H1 (cell line): ENCODE results near the gene HSPA4. TPM values are rescaled to one million over a fixed set of nuclear protein-coding genes. Genes with fewer than 3 reads are reported as not detected.

Experiments
- CTCF ChIA-PET: fragments of 300-600 bp; sonication (Branson Sonifier 250); formaldehyde crosslinking; loops from one replicate; lab custom pipeline; 2021; ENCODE audit not compliant: partially characterized antibody; lab: Charles Lee
- POLR2A ChIA-PET: fragments of 300-600 bp; sonication (Branson Sonifier 250); formaldehyde crosslinking; loops from one replicate; lab custom pipeline; 2021; ENCODE audit warnings: inconsistent platforms; ENCODE audit not compliant: partially characterized antibody; lab: Charles Lee
- DNase-seq, 2 experiments: peaks; one replicate each; pipeline versions ENCODE4 v3.0.0 to v3.0.0-alpha.2; 2010 to 2022; ENCODE audit warnings: low spot score in 2 of 2, low read depth in 1 of 2, mixed read lengths in 1 of 2
- FAIRE-seq: peaks from 2 replicates; lab custom pipeline; 2011; peaks lifted over from hg19 to GRCh38; lab: Jason Lieb, UNC
- H2AFZ ChIP-seq: 2 replicates; pipeline ENCODE4 v1.8.1; 2012; ENCODE audit warnings: low read length, inconsistent platforms
- H2AK5ac ChIP-seq: 2 replicates; pipeline ENCODE4 v1.6.1; 2013; ENCODE audit warnings: low read depth, low read length
- H2BK120ac ChIP-seq: replicated peaks from 2 replicates; pipeline ENCODE3; 2013; ENCODE audit warnings: low read depth, low read length, inconsistent platforms
- H2BK12ac ChIP-seq: 2 replicates; pipeline ENCODE4 v1.6.1; 2013; ENCODE audit warnings: low read depth, low read length
- H2BK15ac ChIP-seq: 2 replicates; pipeline ENCODE4 v1.6.1; 2013; ENCODE audit warnings: low read length
- H2BK20ac ChIP-seq: 2 replicates; pipeline ENCODE4 v1.6.1; 2013; ENCODE audit warnings: low read length
- H2BK5ac ChIP-seq: 2 replicates; pipeline ENCODE4 v1.6.1; 2013; ENCODE audit warnings: low read depth, low read length
- H3K14ac ChIP-seq: 2 replicates; pipeline ENCODE4 v1.6.1; 2013; ENCODE audit warnings: inconsistent platforms; ENCODE audit not compliant: insufficient read length
- H3K18ac ChIP-seq: 2 replicates; pipeline ENCODE4 v1.6.1; 2013; ENCODE audit warnings: low read length; ENCODE audit errors: extremely low read depth
- H3K23ac ChIP-seq: 2 replicates; pipeline ENCODE4 v1.6.1; 2013; ENCODE audit warnings: inconsistent platforms; ENCODE audit not compliant: insufficient read length
- H3K23me2 ChIP-seq: 2 replicates; pipeline ENCODE4 v1.6.1; 2013; ENCODE audit warnings: low read depth, low read length
- H3K27ac ChIP-seq: 2 replicates; pipeline ENCODE4 v1.6.1; 2011; ENCODE audit warnings: low read depth, low read length, inconsistent platforms
- H3K27me3 ChIP-seq, 4 experiments: replicated peaks in 1 of 4; 1 replicate in 1 of 4; 2 replicates in 3 of 4; pipeline versions ENCODE4 v1.6.1 to v1.8.1; 2011 to 2013; ENCODE audit warnings: low read length in 3 of 4, mild to moderate bottlenecking in 3 of 4, inconsistent platforms in 2 of 4, mixed read lengths in 2 of 4, moderate library complexity in 1 of 4; ENCODE audit not compliant: control insufficient read depth in 3 of 4, insufficient read depth in 3 of 4; ENCODE audit errors: extremely low read depth in 1 of 4
- H3K36me3 ChIP-seq, 4 experiments: 2 replicates each; pipeline versions ENCODE4 v1.6.1 to v1.8.1; 2011 to 2013; ENCODE audit warnings: mild to moderate bottlenecking in 4 of 4, low read length in 3 of 4, moderate library complexity in 2 of 4, control low read depth in 1 of 4, inconsistent platforms in 1 of 4; ENCODE audit not compliant: insufficient read depth in 4 of 4, control insufficient read depth in 2 of 4
- H3K4ac ChIP-seq: replicated peaks from 2 replicates; pipeline ENCODE3; 2013; ENCODE audit warnings: low read length, low read depth, mixed read lengths, inconsistent platforms; ENCODE audit not compliant: insufficient read length
- H3K4me1 ChIP-seq, 4 experiments: replicated peaks in 1 of 4; 1 replicate in 1 of 4; 2 replicates in 3 of 4; pipeline versions ENCODE4 v1.6.1 to v1.8.1; 2011 to 2013; ENCODE audit warnings: low read length in 3 of 4, inconsistent platforms in 2 of 4, mixed read lengths in 1 of 4; ENCODE audit not compliant: insufficient read depth in 4 of 4, control insufficient read depth in 3 of 4
- H3K4me2 ChIP-seq, 2 experiments: 2 replicates each; pipeline versions ENCODE4 v1.6.1 to v1.8.1; 2011 to 2013; ENCODE audit warnings: low read depth in 2 of 2, low read length in 2 of 2, control low read depth in 1 of 2, inconsistent platforms in 1 of 2, mild to moderate bottlenecking in 1 of 2; ENCODE audit not compliant: insufficient read depth in 1 of 2
- H3K4me3 ChIP-seq, 4 experiments: fragments of 200-600, 300-600 bp in 1 of 4; sonication (generic), shearing (Covaris generic), sonication (Bioruptor Twin) in 1 of 4; 2 replicates each; pipeline versions ENCODE4 v1.5.1 to v1.8.1; 2011 to 2016; ENCODE audit warnings: low read length in 4 of 4, low read depth in 3 of 4, control low read depth in 2 of 4, inconsistent platforms in 2 of 4, mild to moderate bottlenecking in 2 of 4, mixed read lengths in 1 of 4, moderate library complexity in 1 of 4; ENCODE audit not compliant: insufficient read depth in 2 of 4; ENCODE audit errors: extremely low read depth in 1 of 4
- H3K56ac ChIP-seq: replicated peaks from 2 replicates; pipeline ENCODE3; 2013; ENCODE audit warnings: low read depth, mild to moderate bottlenecking, mixed read lengths, low read length, inconsistent platforms; ENCODE audit not compliant: insufficient read length
- H3K79me1 ChIP-seq: 2 replicates; pipeline ENCODE4 v1.6.1; 2013; ENCODE audit warnings: low read depth, low read length, control low read depth
- H3K79me2 ChIP-seq, 2 experiments: 2 replicates each; pipeline versions ENCODE4 v1.6.1 to v1.8.1; 2012 to 2013; ENCODE audit warnings: low read length in 2 of 2, mild to moderate bottlenecking in 2 of 2, inconsistent platforms in 1 of 2; ENCODE audit not compliant: insufficient read depth in 2 of 2, control insufficient read depth in 1 of 2
- H3K9ac ChIP-seq, 4 experiments: replicated peaks in 1 of 4; 1 replicate in 1 of 4; 2 replicates in 3 of 4; pipeline versions ENCODE4 v1.6.1 to v1.8.1; 2011 to 2013; ENCODE audit warnings: low read depth in 3 of 4, low read length in 3 of 4, control low read depth in 2 of 4, mild to moderate bottlenecking in 2 of 4, moderate library complexity in 2 of 4, inconsistent platforms in 1 of 4; ENCODE audit errors: extremely low read depth in 1 of 4
- H3K9me3 ChIP-seq, 2 experiments: 2 replicates each; pipeline versions ENCODE4 v1.6.1 to v1.8.1; 2012 to 2013; ENCODE audit warnings: mild to moderate bottlenecking in 2 of 2, moderate library complexity in 2 of 2, control low read depth in 1 of 2, inconsistent platforms in 1 of 2, low read depth in 1 of 2, low read length in 1 of 2, mixed read lengths in 1 of 2; ENCODE audit not compliant: insufficient read depth in 2 of 2
- H4K20me1 ChIP-seq, 2 experiments: replicated peaks in 1 of 2; 2 replicates each; pipeline versions ENCODE3 to v1.8.1; 2011 to 2013; ENCODE audit warnings: inconsistent platforms in 2 of 2, low read length in 2 of 2, mild to moderate bottlenecking in 1 of 2; ENCODE audit not compliant: insufficient read depth in 2 of 2, control insufficient read depth in 1 of 2
- H4K5ac ChIP-seq: 2 replicates; pipeline ENCODE4 v1.6.1; 2013; ENCODE audit warnings: low read length, low read depth, mixed read lengths, inconsistent platforms; ENCODE audit not compliant: insufficient read length
- H4K8ac ChIP-seq: 2 replicates; pipeline ENCODE4 v1.8.0; 2013; ENCODE audit warnings: mild to moderate bottlenecking, moderate library complexity, low read length, inconsistent platforms; ENCODE audit not compliant: insufficient read depth; ENCODE audit errors: extremely low read depth
- H4K91ac ChIP-seq: replicated peaks from 2 replicates; pipeline ENCODE3; 2013; ENCODE audit warnings: low read length, mixed read lengths, inconsistent platforms; ENCODE audit not compliant: insufficient read length
- GTF2F1 ChIP-seq: IDR thresholded peaks from 2 replicates; pipeline ENCODE4 v1.6.1; 2012; ENCODE audit warnings: low read depth, low read length, improper control_type of control experiment, borderline replicate concordance
- POLR2AphosphoS5 ChIP-seq: IDR thresholded peaks from 2 replicates; pipeline ENCODE4 v1.6.1; 2011; ENCODE audit warnings: low read depth, low read length
- RNF2 ChIP-seq: fragments of 200-900, 300-1000 bp; sonication (generic); IDR thresholded peaks from 2 replicates; pipeline ENCODE4 v1.7.1; 2016; ENCODE audit warnings: borderline replicate concordance, low read depth, mild to moderate bottlenecking, antibody characterized with exemption, low read length; ENCODE audit not compliant: poor library complexity, severe bottlenecking; ENCODE audit errors: missing control alignments
- WGBS, 2 experiments: shearing (Covaris generic) in 1 of 2; methylation state at CpG; one replicate each; pipeline versions ENCODE4 v1.1.6 to v1.1.7; 2013 to 2015; ENCODE audit warnings: low lambda C conversion rate in 2 of 2, mixed read lengths in 2 of 2, inconsistent platforms in 1 of 2, low coverage in 1 of 2, missing lambda C conversion rate in 1 of 2; ENCODE audit not compliant: insufficient replicate concordance in 2 of 2, insufficient coverage in 1 of 2, insufficient read length in 1 of 2; ENCODE audit errors: extremely low coverage in 1 of 2, missing lambda C conversion rate in 1 of 2; 5-methylcytosine and 5-hydroxymethylcytosine counted together
- polyA plus RNA-seq, 7 experiments: library from polyadenylated mRNA; depleted of rRNA in 3 of 7; stranded (reverse) in 5 of 7; unstranded in 2 of 7; fragments of >200 nt in 5 of 7; fragments of 200-250 nt in 2 of 7; gene quantifications; 1 replicate in 5 of 7; 2 replicates in 1 of 7; 4 replicates in 1 of 7; pipeline versions ENCODE4 v1.2.1 to v1.2.3, GENCODE V29; 2011 to 2013; ENCODE audit warnings: missing spikeins in 2 of 7, mixed read lengths in 2 of 7
- total RNA-seq: library from RNA; stranded (reverse); fragmentation: NEBNext Ultra II Directional; extraction: Animal tissue kit (Norgen Biotek cat#: 25700); gene quantifications from 2 replicates; pipeline ENCODE4 v1.2.1, GENCODE V29; 2021

The HSPA4 gene
- total and polyA plus RNA-seq, 2 of the 8 experiments (the other 6 are each of a cell fraction or from before 2014, with no cell fraction given): 28.9 to 445 TPM

DNA sequence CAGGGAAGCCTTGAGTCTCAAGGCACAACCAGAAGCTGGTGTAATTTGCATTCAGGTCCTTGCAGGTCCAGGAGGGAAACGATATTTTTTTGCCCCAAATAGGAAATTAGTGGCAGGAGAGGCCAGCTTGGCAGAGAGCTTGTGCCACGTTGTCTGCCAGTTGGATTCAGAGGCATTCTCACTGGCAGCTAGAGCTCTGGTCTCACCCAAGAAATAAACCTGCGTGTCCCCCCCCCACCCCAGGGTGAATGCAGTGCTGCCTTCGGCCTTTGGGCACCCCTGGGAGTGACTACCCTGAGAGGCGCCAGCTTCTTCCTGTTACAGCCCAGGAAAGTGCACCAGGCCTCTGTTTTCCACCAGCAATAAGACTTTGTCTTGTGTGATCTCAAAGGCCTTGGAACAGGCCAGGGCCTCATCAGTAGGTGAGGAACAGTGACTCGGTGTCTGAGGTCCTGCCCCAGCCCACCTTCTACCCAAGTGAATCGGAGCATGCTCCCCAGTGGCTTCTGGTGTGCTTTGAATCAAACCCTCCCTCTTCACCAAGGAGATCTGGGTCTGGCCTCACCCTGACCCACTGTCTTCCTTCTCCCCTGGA is 68.4 kb downstream of the HSPA4 start:
- H3K79me1 ChIP-seq: no peaks in the 10 kb centered on the region
- 93% methylated on average over 7 of the region's 7 CpGs; no CpG with 5 or more reads in 1 of the 2 experiments for WGBS, 2 experiments
- H3K14ac ChIP-seq: no peak overlapping the region
- no peaks in the 10 kb centered on the region for H3K23me2 ChIP-seq
- H3K18ac ChIP-seq: no peak overlapping the region
- CTCF ChIA-PET: interaction anchor here (1.0 to 11.2 kb wide), 4 partner anchors 8 to 128 kb away, joined by 4 to 150 read pairs (median 8); no protein-coding TSS in a partner anchor
- H3K27me3 ChIP-seq: peaks cover 0 to 2% (median under 1%) of the 10 kb centered on the region in 4 experiments; a peak in 1 of 7 replicates
- no peak overlapping the region for H3K4me2 ChIP-seq
- H2BK15ac ChIP-seq: no peak overlapping the region
- no peak overlapping the region for H4K91ac ChIP-seq
- TF ChIP-seq POLR2AphosphoS5 (no peak), GTF2F1 (no peak), RNF2 (no peak)
- TF ChIP-seq, all 59 proteins: peak for 0
- H3K79me2 ChIP-seq: no peaks in the 10 kb centered on the region
- H3K9ac ChIP-seq: no peak overlapping the region
- H3K9me3 ChIP-seq: no peaks in the 10 kb centered on the region
- peak in 1 of 2 experiments; percentile 41 for DNase-seq
- no peak overlapping the region for H3K23ac ChIP-seq
- H2BK20ac ChIP-seq: no peak overlapping the region
- H3K27ac ChIP-seq: no peak overlapping the region
- H4K5ac ChIP-seq: no peak overlapping the region
- no peak overlapping the region for H2BK12ac ChIP-seq
- H3K4me1 ChIP-seq: no peaks in the 10 kb centered on the region; a peak in 1 of 7 replicates
- no peak overlapping the region for H3K56ac ChIP-seq
- no peak overlapping the region for H4K8ac ChIP-seq
- no peak overlapping the region for H2BK120ac ChIP-seq
- H2AFZ ChIP-seq: no peak overlapping the region
- no peaks in the 10 kb centered on the region for H3K36me3 ChIP-seq
- no peak overlapping the region for H2AK5ac ChIP-seq
- H3K4ac ChIP-seq: no peak overlapping the region
- FAIRE-seq: no peak
- H3K4me3 ChIP-seq: no peak overlapping the region
- H4K20me1 ChIP-seq: no peaks in the 10 kb centered on the region
- POLR2A ChIA-PET: interaction anchor here (0.6 kb wide), 1 partner anchor 884 kb away, joined by 3 read pairs; no protein-coding TSS in a partner anchor
- no peak overlapping the region for H2BK5ac ChIP-seq
